ENCODE measurements around the gene SMIM27. TPM values are rescaled to one million over a fixed set of nuclear protein-coding genes. Genes with fewer than 3 reads are reported as not detected.

SMIM27 gene
- total and polyA plus RNA-seq, 2 of the 13 experiments (the other 11 are each of a cell fraction or from before 2014, with no cell fraction given) = 17.9 to 19.0 TPM

DNA sequence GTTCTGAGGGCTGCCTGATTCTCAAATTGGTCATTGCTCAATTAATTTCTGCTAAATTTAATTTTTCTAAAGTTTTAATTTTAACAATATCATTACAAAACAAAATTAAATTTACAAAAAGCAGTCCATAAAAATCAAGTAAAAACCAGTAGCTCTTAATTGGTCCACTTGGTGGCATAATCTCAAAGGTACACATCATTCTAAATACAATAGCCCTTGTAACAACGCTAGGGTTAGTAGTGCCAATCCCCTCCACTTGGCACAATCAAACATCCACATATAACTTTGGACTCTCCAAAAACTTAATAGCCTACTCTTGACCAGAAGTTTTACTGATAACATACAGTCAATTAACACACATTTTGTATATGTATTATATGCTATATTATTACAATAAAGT is 22.7 kb downstream of the SMIM27 start (continued):
- TF ChIP-seq, protein P1, sequence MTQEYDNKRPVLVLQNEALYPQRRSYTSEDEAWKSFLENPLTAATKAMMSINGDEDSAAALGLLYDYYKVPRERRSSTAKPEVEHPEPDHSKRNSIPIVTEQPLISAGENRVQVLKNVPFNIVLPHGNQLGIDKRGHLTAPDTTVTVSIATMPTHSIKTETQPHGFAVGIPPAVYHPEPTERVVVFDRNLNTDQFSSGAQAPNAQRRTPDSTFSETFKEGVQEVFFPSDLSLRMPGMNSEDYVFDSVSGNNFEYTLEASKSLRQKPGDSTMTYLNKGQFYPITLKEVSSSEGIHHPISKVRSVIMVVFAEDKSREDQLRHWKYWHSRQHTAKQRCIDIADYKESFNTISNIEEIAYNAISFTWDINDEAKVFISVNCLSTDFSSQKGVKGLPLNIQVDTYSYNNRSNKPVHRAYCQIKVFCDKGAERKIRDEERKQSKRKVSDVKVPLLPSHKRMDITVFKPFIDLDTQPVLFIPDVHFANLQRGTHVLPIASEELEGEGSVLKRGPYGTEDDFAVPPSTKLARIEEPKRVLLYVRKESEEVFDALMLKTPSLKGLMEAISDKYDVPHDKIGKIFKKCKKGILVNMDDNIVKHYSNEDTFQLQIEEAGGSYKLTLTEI (CRISPR knock-in tag; conservative IDR thresholded peaks at IDR 0.05) = no peak
- no peak for TF ChIP-seq ZNF781 (CRISPR knock-in tag; IDR thresholded peaks at IDR 0.05; ENCODE audit: borderline replicate concordance, not compliant biosample characterization)
- no peak for TF ChIP-seq DDIT3 (CRISPR knock-in tag; IDR thresholded peaks at IDR 0.05)
- TF ChIP-seq, protein P2, sequence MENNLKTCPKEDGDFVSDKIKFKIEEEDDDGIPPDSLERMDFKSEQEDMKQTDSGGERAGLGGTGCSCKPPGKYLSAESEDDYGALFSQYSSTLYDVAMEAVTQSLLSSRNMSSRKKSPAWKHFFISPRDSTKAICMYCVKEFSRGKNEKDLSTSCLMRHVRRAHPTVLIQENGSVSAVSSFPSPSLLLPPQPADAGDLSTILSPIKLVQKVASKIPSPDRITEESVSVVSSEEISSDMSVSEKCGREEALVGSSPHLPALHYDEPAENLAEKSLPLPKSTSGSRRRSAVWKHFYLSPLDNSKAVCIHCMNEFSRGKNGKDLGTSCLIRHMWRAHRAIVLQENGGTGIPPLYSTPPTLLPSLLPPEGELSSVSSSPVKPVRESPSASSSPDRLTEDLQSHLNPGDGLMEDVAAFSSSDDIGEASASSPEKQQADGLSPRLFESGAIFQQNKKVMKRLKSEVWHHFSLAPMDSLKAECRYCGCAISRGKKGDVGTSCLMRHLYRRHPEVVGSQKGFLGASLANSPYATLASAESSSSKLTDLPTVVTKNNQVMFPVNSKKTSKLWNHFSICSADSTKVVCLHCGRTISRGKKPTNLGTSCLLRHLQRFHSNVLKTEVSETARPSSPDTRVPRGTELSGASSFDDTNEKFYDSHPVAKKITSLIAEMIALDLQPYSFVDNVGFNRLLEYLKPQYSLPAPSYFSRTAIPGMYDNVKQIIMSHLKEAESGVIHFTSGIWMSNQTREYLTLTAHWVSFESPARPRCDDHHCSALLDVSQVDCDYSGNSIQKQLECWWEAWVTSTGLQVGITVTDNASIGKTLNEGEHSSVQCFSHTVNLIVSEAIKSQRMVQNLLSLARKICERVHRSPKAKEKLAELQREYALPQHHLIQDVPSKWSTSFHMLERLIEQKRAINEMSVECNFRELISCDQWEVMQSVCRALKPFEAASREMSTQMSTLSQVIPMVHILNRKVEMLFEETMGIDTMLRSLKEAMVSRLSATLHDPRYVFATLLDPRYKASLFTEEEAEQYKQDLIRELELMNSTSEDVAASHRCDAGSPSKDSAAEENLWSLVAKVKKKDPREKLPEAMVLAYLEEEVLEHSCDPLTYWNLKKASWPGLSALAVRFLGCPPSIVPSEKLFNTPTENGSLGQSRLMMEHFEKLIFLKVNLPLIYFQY (CRISPR knock-in tag; IDR thresholded peaks at IDR 0.05; ENCODE audit: borderline replicate concordance) = no peak
- no peak for TF ChIP-seq ZNF501 (CRISPR knock-in tag; IDR thresholded peaks at IDR 0.05)
- TF ChIP-seq, protein P3, sequence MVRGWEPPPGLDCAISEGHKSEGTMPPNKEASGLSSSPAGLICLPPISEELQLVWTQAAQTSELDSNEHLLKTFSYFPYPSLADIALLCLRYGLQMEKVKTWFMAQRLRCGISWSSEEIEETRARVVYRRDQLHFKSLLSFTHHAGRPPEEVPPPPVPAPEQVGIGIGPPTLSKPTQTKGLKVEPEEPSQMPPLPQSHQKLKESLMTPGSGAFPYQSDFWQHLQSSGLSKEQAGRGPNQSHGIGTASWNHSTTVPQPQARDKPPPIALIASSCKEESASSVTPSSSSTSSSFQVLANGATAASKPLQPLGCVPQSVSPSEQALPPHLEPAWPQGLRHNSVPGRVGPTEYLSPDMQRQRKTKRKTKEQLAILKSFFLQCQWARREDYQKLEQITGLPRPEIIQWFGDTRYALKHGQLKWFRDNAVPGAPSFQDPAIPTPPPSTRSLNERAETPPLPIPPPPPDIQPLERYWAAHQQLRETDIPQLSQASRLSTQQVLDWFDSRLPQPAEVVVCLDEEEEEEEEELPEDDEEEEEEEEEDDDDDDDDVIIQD (CRISPR knock-in tag; IDR thresholded peaks at IDR 0.05; ENCODE audit: low read depth) = no peak

All from HepG2 (cell line).